IPS DF 6.9 (cell line): ENCODE results near the gene NHP2.

Experiments used
- DNase-seq: peaks from one replicate; pipeline ENCODE4 v3.0.0-alpha.2; 2013; ENCODE audit warnings: low read depth, low spot score
- H3K27ac ChIP-seq: one replicate; pipeline ENCODE4 v1.5.1; 2013; ENCODE audit warnings: low read length, control low read depth
- H3K27me3 ChIP-seq: 2 replicates; pipeline ENCODE4 v1.6.1; 2013; ENCODE audit warnings: mild to moderate bottlenecking, low read length; ENCODE audit not compliant: control insufficient read depth, insufficient read depth
- H3K36me3 ChIP-seq: 2 replicates; pipeline ENCODE4 v1.6.1; 2013; ENCODE audit warnings: low read length; ENCODE audit not compliant: control insufficient read depth, insufficient read depth
- H3K4me1 ChIP-seq: 2 replicates; pipeline ENCODE4 v1.6.1; 2013; ENCODE audit warnings: low read length; ENCODE audit not compliant: control insufficient read depth, insufficient read depth
- H3K4me3 ChIP-seq: 2 replicates; pipeline ENCODE4 v1.5.1; 2013; ENCODE audit warnings: mild to moderate bottlenecking, low read length
- H3K9me3 ChIP-seq: 2 replicates; pipeline ENCODE4 v1.6.1; 2013; ENCODE audit warnings: low read length, inconsistent platforms; ENCODE audit not compliant: control insufficient read depth, insufficient read depth
- whole genome bisulfite sequencing: extraction: QIAGEN DNeasy Blood & Tissue Kit; methylation state at CpG from one replicate; pipeline ENCODE4 v1.1.7; 2013; ENCODE audit warnings: mixed read lengths, missing lambda C conversion rate; ENCODE audit not compliant: insufficient read length, insufficient coverage; 5-methylcytosine and 5-hydroxymethylcytosine counted together

The NHP2 gene

DNA sequence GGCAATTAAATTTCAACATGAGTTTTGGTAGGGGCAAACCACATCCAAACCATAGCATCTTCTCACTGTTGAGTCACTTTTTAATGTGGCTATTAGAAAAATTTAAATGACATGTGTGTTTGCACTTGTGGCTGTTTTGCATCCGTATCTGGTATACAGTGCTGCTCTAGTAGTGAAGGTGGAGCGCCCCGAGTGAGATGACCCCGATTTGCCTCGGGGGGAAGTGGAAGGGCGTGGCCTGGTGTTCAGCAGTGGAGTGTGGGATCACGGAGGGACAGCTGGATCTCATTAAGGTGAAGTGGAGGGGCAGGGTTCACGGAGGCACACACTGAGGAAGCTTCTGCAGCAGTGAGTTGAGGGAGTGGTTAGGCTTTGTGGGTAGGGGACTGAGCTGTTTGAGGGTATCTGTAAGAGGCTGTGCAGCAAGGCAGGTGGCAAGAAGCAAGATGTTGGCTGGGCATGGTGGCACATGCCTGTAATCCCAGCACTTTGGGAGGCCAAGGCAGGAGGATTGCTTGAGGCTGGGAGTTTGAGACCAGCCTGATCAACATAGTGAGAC, 39.6 kb upstream of the NHP2 start:
- whole genome bisulfite sequencing = no CpG with 5 or more reads among the region's 8 CpGs
- DNase-seq = no peak
- Histone ChIP-seq H3K36me3 (no peaks in the 10 kb centered on the region), H3K4me1 (no peaks in the 10 kb centered on the region), H3K9me3 (no peaks in the 10 kb centered on the region), H3K4me3 (no peak overlapping the region), H3K27me3 (no peaks in the 10 kb centered on the region), H3K27ac (no peak overlapping the region)

DNA sequence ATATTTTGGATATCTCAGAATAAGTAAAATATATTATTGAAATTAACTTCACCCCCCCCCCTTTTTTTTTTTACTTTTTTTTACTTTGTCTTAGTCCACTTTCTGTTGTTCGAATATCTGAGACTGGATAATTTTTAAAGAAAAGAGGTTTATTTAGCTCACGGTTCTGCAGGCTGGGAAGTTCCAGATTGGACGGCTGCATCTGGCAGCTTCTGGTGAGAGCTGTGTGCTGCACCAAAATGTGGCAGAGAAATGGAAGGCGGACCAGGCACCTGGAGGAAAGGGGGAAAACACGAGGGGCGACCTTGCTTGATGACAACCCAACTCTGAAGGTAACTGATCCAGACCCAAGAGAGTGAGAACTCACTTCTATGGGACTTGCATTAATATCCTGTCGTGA, 39.1 kb upstream of the NHP2 start:
- no peaks in the 10 kb centered on the region for H3K4me1 ChIP-seq
- no peak overlapping the region for H3K27ac ChIP-seq
- no peaks in the 10 kb centered on the region for H3K27me3 ChIP-seq
- no peak for DNase-seq
- no peaks in the 10 kb centered on the region for H3K36me3 ChIP-seq
- no peak overlapping the region for H3K4me3 ChIP-seq
- no CpG with 5 or more reads among the region's 7 CpGs for WGBS
- H3K9me3 ChIP-seq = no peaks in the 10 kb centered on the region

DNA sequence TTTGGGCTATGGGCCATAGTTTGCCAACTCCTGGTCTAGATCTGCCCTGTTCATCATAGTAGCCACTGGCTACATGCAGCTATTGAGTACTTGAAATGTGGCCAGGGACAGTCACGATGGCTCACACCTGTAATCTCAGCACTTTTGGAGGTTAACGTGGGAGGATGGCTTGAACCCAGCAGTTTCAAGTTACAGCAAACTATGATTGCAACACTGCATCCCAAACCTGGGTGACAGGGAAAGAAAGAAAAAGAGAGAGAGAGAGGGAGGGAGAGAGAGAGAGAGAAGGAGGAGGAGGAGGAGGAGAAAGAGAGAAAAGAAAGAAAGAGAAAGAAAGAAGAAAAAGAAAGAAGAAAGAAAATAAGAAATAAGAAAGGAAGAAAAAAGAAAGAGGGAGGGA, 38.6 kb upstream of the NHP2 start:
- Histone ChIP-seq H3K27ac (no peak overlapping the region), H3K27me3 (no peaks in the 10 kb centered on the region), H3K4me1 (no peaks in the 10 kb centered on the region), H3K4me3 (no peak overlapping the region), H3K9me3 (no peaks in the 10 kb centered on the region), H3K36me3 (no peaks in the 10 kb centered on the region)
- DNase-seq = no peak
- WGBS = no CpG with 5 or more reads among the region's 2 CpGs

DNA sequence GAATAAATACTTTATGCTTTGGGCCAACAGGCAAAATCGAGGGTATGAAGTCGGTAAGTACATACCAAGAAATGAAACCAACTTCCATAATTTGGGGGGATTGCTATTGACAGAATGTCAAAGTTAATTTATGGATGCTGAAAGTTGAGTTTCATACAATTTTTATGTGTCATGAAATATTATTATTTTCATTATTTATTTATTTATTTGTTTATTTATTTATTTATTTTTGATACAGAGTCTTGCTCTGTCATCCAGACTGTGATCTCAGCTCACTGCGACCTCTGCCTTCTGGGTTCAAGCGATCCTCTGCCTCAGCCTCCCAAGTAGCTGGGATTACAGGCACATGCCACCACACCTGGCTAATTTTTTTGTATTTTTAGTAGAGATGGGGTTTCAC, 38.0 kb upstream of the NHP2 start:
- H3K4me3 ChIP-seq = no peak overlapping the region
- H3K27me3 ChIP-seq = no peaks in the 10 kb centered on the region
- no peaks in the 10 kb centered on the region for H3K9me3 ChIP-seq
- H3K36me3 ChIP-seq = no peaks in the 10 kb centered on the region
- no peak overlapping the region for H3K27ac ChIP-seq
- H3K4me1 ChIP-seq = no peaks in the 10 kb centered on the region
- DNase-seq = no peak
- no CpG with 5 or more reads among the region's 4 CpGs for WGBS

DNA sequence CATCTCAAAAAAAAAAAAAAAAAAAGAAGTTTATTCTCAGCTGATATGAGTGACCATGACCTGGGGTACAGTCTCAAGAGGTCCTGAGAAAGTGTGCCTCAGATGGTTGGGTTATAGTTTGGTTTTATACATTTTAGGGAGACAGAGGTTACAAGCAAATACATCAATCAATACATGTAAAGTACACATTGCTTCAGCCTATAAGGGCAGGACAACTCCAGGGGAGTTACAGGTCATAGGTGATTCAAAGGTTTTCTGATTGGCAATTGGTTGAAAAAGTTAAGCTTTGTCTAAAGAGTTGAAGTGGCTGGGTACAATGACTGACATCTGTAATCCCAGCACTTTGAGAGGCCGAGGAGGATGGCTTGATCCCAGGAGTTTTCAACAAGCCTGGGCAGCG, 35.7 kb upstream of the NHP2 start:
- H3K9me3 ChIP-seq = no peaks in the 10 kb centered on the region
- DNase-seq = no peak
- no peak overlapping the region for H3K4me3 ChIP-seq
- no peaks in the 10 kb centered on the region for H3K4me1 ChIP-seq
- no peak overlapping the region for H3K27ac ChIP-seq
- no peaks in the 10 kb centered on the region for H3K27me3 ChIP-seq
- H3K36me3 ChIP-seq = no peaks in the 10 kb centered on the region
- no CpG with 5 or more reads among the region's 2 CpGs for WGBS

DNA sequence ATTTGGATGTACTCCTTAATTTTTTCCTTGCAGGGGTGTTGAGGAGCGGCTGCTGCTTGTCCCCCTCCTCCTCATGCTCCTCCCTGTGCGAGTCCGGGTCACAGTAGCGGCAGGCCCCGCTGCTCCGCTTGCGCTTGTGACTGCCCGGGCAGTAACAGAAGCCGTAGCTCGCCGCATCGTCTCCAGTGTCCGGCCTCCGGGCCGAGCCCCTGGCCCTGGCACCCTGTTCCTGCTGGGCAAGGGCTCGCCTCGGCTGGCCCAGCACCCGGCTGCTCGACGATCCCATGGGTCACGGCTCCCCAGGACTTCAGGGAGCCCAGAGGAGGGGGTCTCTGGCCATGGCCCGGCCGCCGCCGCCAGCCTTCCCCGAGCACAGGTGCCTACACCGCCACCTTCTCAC, 33.3 kb upstream of the NHP2 start, which contains the start of gene GMCL2:
GMCL2 (minus strand) TSS at position 358 of the 400 bp plus-strand sequence; CDS start at position 286, 72 bp downstream.
- Histone ChIP-seq H3K27ac (no peak within 1 kb of the TSS), H3K4me3 (no peak within 1 kb of the TSS), H3K9me3 (no peaks in the 10 kb centered on the region), H3K27me3 (no peaks in the 10 kb centered on the region), H3K4me1 (peaks cover 1% of the 10 kb centered on the region; the same call in 1 of the 2 replicates), H3K36me3 (no peaks in the 10 kb centered on the region)
- DNase-seq = no peak
- WGBS = no CpG with 5 or more reads among the region's 27 CpGs

DNA sequence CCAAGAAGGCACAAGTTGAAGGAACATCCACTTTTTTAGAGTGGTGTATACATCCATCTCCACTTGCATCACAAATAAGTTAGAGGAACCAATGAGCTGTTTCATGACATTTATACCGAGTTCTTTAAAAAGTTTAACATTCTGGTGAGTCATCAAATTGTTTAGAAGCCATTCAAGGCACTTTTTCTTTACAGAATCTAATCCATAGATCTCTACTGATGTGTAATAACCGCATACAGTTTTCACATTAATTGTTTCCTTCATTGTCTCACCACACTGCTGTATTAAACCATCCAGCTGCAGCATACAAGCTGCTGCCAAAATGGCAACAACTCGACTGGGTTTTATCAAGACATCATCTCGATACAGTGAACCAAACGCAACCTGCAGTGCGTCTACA, 32.7 kb upstream of the NHP2 start:
- no CpG with 5 or more reads among the region's 6 CpGs for WGBS
- Histone ChIP-seq H3K4me3 (no peak overlapping the region), H3K9me3 (no peaks in the 10 kb centered on the region), H3K4me1 (peaks cover 1% of the 10 kb centered on the region; the same call in 1 of the 2 replicates), H3K27me3 (no peaks in the 10 kb centered on the region), H3K27ac (no peak overlapping the region), H3K36me3 (no peaks in the 10 kb centered on the region)
- no peak for DNase-seq

DNA sequence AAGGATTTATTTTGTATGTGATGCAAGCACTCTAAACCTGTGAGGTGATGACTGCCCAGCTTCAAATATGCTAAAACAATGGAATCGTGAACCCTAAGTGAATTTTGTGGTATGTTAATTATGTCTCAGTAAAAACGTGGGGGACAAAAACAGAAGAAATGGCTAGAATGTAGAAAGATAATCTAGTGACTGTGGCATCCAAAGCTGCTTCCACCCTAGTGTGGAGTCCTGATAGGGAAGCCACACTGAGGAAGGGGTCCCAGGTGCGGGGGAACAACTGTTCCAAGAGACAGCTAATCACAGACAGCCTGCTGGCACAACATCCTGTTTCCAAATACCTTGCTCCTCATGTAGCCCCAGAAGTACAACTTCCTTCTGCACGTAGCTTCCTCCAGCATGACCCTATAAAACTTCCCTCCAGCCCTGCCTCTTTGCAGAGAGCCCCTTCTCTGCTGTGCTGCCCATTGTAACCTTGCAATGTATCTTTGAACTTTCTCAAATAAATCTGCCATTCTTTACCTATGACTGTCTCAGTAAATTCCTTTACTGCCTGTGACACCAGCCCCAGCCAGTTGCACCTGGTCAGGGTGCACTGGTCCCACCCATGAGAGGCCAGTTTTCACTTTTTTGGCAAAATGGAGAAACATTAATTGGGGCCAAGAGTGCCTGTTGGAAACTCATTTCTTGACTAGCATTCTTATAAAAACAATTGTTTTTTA, 28.6 kb upstream of the NHP2 start:
- H3K4me3 ChIP-seq = no peak overlapping the region
- no peaks in the 10 kb centered on the region for H3K27me3 ChIP-seq
- no peak for DNase-seq
- WGBS = no CpG with 5 or more reads among the region's 4 CpGs
- no peaks in the 10 kb centered on the region for H3K9me3 ChIP-seq
- H3K4me1 ChIP-seq = peaks cover 3% of the 10 kb centered on the region; the same call in 1 of the 2 replicates
- no peaks in the 10 kb centered on the region for H3K36me3 ChIP-seq
- H3K27ac ChIP-seq = no peak overlapping the region

DNA sequence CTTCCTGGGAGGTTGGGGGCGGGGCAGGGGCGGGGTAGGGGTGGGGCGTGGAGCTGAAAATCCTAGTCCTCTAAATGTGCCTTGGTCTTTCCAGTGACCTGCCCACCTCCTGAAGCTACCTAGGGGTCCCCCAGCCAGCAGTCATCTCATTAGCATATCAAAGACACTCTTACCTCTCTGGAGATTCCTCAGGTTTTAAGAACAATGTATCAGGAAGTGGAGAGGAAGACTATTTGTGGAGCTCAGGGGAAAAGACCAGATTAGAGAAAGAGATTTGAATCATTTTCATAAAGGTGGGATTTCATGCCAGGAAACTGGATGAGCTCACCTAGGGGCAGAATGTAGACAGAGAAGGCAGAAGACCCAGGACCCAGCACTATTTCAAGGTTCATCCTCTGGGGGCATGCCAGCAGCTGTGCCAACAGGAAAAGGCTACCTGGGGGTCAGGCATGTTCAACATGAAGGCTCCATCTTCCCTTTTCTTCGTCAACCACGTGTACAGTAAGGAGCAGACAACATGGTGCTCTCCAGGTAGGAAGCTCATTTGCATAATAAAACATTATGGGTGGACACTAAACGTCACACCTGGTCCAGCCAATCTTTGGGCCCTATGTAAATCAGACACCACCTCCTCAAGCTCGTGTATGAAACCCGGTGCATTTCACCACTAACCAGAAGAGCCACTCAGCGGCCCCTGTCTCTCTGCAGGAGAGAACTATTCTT, 26.6 kb upstream of the NHP2 start:
- no CpG with 5 or more reads among the region's 9 CpGs for WGBS
- peak; percentile 76 for DNase-seq
- Histone ChIP-seq H3K4me3 (no peak overlapping the region; the same call in 1 of the 2 replicates), H3K9me3 (no peaks in the 10 kb centered on the region), H3K36me3 (no peaks in the 10 kb centered on the region), H3K4me1 (peaks cover 3% of the 10 kb centered on the region; the same call in 1 of the 2 replicates), H3K27ac (peak overlapping the region; percentile 87), H3K27me3 (no peaks in the 10 kb centered on the region)

DNA sequence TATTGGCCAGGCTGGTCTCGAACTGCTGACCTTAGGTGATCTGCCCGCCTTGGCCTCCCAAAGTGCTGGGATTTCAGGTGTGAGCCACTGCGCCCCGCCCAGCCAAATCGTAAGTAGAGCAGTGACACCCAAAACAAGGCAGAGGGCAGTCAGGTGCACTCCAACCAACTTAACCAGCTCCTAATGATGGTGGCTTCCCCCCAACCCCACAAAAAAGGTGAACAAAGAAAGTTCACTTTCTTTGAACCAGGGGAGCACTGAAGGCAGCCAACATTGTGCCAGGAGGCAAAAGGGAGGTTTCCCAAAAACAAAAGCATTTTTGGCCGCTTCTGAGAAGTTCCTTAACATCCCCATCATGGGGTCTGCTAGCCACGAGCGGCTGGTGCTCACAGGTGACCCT, 23.9 kb upstream of the NHP2 start:
- WGBS = no CpG with 5 or more reads among the region's 8 CpGs
- Histone ChIP-seq H3K4me1 (peaks cover 3% of the 10 kb centered on the region; the same call in 1 of the 2 replicates), H3K36me3 (no peaks in the 10 kb centered on the region), H3K27ac (no peak overlapping the region), H3K4me3 (no peak overlapping the region), H3K27me3 (no peaks in the 10 kb centered on the region), H3K9me3 (no peaks in the 10 kb centered on the region)
- DNase-seq = no peak
